GM12875 (cell line): ENCODE data around the gene CMTR1.

Source experiments
- H3K4me3 ChIP-seq: one replicate; pipeline ENCODE4 v1.5.1; 2011; ENCODE audit warnings: low read depth, low read length, control low read depth
- TF ChIP-seq, protein P1 (sequence below): IDR thresholded peaks from 2 replicates; pipeline ENCODE4 v1.5.1; 2011; ENCODE audit warnings: low read depth, mild to moderate bottlenecking, control low read depth, inconsistent platforms, low read length, moderate library complexity, borderline replicate concordance; ENCODE audit not compliant: insufficient read depth

CMTR1 gene

DNA sequence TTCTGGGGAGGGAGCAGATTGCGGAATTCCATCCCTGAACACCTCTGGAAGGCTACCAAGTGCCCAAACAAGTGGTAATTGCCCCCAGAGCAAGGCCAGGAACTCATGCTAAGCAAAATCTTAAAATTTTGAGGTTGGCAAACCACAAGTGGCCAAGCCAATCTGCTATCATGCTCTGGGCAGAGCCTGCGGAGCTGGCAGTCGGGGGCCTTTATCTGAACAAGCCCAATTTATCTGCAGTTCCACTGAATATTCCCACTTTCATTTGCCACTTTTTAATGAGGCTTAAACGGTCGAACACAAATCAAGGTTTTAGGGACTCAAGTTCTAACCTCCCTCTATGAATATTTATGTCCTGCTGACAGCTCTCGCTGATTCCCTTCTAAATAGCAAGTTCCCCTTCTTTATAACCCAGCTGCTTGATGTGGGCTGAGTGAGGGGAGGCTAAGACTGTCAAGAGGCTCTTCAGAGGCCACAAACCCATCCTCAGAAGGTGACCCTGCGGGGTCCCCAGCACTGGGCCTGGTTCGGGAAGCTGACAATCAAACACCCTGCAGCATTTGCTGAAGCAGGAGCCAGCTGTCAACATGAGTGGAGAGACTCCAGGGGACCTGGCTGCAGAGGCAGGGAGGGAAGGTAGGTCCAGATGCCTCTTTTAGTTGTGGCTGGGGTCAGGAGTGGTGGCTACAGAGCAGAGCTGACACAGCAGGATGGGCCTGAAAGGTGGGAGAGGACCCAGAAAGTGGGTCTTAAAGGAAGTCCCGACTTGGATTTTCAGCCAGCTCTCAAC lies 54.8 kb downstream of the CMTR1 start:
- TF ChIP-seq, protein P1, sequence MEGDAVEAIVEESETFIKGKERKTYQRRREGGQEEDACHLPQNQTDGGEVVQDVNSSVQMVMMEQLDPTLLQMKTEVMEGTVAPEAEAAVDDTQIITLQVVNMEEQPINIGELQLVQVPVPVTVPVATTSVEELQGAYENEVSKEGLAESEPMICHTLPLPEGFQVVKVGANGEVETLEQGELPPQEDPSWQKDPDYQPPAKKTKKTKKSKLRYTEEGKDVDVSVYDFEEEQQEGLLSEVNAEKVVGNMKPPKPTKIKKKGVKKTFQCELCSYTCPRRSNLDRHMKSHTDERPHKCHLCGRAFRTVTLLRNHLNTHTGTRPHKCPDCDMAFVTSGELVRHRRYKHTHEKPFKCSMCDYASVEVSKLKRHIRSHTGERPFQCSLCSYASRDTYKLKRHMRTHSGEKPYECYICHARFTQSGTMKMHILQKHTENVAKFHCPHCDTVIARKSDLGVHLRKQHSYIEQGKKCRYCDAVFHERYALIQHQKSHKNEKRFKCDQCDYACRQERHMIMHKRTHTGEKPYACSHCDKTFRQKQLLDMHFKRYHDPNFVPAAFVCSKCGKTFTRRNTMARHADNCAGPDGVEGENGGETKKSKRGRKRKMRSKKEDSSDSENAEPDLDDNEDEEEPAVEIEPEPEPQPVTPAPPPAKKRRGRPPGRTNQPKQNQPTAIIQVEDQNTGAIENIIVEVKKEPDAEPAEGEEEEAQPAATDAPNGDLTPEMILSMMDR, result no peak
- no peak overlapping the region for H3K4me3 ChIP-seq

DNA sequence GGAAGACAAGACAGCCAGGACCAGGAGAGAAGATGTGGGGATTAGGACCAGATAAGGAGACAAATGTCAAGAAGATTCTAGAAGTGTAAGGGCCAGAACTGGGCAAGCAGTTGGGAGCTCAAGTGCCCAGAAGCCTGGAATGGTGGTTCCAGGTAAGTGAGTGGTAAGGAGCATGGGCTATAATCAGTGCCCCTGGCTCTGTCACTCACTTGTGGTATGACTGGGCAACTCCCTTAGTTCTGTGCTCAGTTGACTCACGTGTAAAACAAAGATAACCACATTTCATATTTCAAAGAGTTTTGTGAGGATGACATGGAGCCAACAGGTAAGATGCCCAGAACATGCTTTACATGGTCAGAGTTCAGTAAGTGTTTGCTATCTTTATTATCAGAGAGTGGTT lies 55.5 kb downstream of the CMTR1 start:
- TF ChIP-seq, protein P1, result no peak
- H3K4me3 ChIP-seq, result no peak overlapping the region

DNA sequence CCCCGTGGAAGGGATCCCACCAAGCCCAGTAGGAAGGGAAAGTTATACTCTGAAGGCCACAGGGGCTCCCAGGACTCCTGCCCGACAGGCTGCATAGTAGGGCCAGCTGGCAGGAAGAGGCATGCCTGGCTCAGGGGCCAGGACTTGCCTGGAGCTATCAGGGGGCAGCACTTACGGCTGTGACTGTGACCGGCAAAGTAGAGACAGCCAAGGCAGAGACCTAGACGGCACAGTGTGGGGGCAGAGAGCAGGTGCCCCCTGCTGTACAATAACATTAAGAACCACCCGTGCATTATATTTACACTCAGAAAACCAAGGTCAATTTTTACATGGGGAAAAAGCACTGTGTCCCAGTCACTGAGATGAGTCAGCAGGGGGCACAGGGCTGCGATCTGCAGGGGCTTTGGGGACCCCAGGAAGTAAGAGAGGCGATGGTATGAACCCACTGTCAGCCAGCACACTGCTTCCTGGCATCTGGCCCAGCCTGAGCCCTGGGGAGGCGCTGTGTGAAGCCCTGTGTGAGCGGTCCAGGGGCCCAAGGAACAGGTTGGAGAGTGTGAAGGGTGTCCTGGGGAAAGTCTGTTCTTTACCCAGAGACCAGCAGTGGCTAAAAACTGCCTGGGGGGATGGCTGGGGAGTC lies 56.8 kb downstream of the CMTR1 start:
- H3K4me3 ChIP-seq, result no peak overlapping the region
- TF ChIP-seq, protein P1, result peak; percentile 13; the same call in 1 of the 2 replicates

DNA sequence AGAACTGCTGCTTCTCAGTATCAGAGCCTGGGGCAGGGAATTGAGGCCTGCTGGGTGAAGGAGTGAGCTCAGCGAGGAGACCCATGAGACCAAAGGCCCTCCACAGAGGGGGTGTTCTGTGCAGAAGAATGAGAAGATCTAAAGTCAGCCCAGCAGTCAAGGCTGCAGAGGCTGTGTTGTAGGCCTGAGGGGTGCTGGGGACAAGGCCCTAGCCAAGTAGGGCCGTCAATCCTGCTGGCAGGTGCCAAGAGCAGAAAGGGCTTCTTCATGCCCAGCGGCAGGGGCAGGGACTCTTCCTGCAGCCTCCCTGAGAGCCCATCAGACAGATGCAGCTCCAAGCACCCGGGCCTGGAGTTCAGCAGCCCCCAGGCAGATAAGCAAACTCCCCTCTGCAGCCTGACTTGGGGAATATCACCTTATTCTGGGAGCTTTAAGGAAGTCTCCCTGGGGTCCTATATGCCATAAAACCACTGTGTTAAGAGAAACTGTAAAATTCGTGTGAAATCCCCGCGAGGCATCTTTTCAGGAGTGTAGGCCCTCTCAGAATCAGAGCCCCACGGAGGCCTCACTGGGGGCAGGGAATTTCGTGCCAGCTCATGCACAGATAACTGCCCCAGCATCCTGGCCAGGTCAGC lies 57.6 kb downstream of the CMTR1 start:
- TF ChIP-seq, protein P1, result no peak
- no peak overlapping the region for H3K4me3 ChIP-seq

DNA sequence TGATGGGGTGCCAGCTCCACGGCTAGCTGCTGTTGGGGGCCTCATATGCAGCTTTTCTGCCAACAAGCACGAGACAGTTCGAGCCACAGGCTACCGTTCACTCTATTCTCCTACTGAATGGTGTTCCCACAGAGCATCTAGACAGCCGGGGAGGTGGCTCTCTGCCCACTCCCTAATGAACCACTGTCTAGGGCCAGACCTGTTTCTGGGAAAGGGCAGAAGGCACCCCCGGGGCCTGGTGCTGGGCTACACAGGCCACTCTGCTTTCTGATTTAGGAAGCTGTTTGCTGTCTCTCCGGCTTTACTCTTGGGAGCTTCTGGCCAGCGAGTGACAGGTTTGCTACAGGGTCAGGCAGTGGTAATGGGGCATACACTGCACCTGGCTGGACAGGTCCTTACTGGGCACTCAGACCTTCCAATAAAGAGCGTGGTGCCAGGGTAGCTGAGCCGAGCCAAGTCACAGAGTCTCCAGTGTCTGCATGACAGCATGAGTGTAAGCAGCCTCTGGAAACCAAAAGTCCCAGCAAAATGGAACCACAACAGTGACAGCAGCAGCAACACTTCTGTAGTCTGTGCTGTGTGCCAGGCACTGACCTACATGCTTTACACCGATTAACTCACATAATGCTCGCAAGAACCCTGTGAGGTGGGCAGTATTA lies 58.3 kb downstream of the CMTR1 start:
- TF ChIP-seq, protein P1, result no peak
- H3K4me3 ChIP-seq, result no peak overlapping the region

DNA sequence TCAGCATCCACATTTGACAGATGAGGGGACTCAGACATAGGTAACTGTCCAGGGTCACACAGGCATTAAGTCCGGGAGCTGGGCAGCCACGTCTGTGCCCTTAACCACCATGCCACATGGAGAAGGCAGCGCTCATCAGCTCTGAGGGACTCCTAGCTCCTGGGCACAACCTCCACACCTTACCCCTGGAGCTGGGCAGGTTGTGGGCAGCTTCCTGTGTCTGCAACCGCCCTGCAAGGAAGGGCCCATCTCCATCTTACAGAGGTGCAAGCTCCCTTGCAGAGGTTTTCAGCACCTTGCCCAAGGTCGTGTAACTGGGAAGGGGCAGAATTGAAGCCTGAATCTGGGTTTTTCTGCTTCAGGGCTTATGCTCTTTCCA lies 58.8 kb downstream of the CMTR1 start:
- TF ChIP-seq, protein P1, result no peak
- no peak overlapping the region for H3K4me3 ChIP-seq
